ENCODE measurements around the gene WASF2.
"Not testable (repeated sequence)": the region's sequence is repeated elsewhere in the genome, so short reads cannot be mapped to it uniquely, and the experiment has no call there.

WASF2 gene

GRCh38 chr1:27416387-27417111 is 73.4 kb downstream of the WASF2 start:
- no peak overlapping the region for H3K4me3 ChIP-seq (ENCODE audit: low read length)
- peak; percentile 89 for TF ChIP-seq CTCF (conservative IDR thresholded peaks at IDR 0.05; ENCODE audit: low read length)
- peak; percentile 78 for DNase-seq (ENCODE audit: low read depth)

DNA sequence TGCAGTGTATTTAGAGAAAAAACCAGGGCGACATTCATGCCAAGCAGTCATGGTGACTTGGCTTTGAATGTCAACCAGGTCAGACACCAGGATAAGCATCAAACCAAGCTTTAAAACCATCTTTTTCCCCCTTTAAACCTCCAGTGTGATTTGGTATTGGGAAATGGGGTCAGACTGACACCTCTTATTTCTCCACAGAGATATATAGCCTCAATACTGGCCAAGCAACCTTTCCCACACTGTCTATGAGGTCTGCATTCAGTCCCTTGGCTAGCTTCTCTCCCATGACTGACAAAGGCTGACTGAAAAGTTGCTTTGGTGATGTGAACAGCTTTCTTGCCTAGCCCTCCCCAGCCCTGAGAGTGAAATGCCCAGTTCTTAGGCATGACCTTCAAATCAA is 75.9 kb downstream of the WASF2 start:
- no peak for TF ChIP-seq CTCF (conservative IDR thresholded peaks at IDR 0.05; ENCODE audit: low read length)
- no peak for DNase-seq (ENCODE audit: low read depth)

GRCh38 chr1:27413004-27413403 is 77.0 kb downstream of the WASF2 start:
- no peak for DNase-seq (ENCODE audit: low read depth)
- TF ChIP-seq CTCF (conservative IDR thresholded peaks at IDR 0.05; ENCODE audit: low read length): no peak
- H3K4me3 ChIP-seq (ENCODE audit: low read length): no peak overlapping the region

More for the DNA sequence above, 75.9 kb downstream of the WASF2 start:
- H3K4me3 ChIP-seq (ENCODE audit: low read length): no peak overlapping the region

DNA sequence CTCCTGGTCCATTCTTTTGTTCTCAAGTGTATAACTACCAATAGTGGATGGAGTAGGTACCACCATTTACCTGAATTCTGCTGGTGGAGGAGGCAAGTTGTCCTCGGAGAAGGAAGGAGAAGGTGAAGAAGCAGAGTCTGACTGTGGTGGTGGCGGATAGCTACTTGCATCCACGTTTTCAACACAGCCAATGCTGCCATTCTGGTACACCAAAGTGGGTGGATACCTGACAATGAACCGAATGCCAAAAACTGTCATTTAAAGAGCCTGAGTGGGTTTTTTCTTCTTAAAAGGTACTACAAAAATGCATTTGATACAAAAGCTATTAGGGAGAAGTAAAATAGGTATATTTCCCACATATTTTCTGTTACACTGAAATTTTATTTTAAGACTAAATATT is 77.5 kb downstream of the WASF2 start:
- TF ChIP-seq CTCF (conservative IDR thresholded peaks at IDR 0.05; ENCODE audit: low read length): no peak
- no peak overlapping the region for H3K4me3 ChIP-seq (ENCODE audit: low read length)
- no peak for DNase-seq (ENCODE audit: low read depth)

GRCh38 chr1:27410709-27411108 is 79.3 kb downstream of the WASF2 start:
- TF ChIP-seq CTCF (conservative IDR thresholded peaks at IDR 0.05; ENCODE audit: low read length): no peak
- H3K4me3 ChIP-seq (ENCODE audit: low read length): no peak overlapping the region
- no peak for DNase-seq (ENCODE audit: low read depth)

GRCh38 chr1:27409669-27410068 is 80.3 kb downstream of the WASF2 start:
- no peak for DNase-seq (ENCODE audit: low read depth)
- no peak for TF ChIP-seq CTCF (conservative IDR thresholded peaks at IDR 0.05; ENCODE audit: low read length)
- no peak overlapping the region for H3K4me3 ChIP-seq (ENCODE audit: low read length)

DNA sequence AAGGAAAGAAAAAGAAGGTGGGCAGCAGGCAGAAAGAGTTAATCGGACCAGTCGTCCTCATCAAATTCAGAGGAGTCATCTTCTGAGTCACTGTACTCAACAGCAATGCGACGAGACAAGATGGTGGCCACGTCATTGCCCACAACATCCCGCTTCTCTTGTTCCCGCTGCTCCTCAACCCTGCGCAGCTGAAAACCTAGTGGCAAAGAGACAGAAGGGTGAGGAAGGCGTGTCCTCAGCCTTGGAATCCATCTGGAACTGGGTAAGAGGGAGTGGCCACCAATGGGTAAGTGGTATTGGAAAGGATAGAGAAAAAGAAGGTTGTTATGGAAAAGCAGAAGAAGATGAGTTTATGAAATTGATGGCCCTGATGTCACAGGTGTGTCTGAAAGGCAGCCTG is 81.8 kb downstream of the WASF2 start:
- no peak overlapping the region for H3K4me3 ChIP-seq (ENCODE audit: low read length)
- DNase-seq (ENCODE audit: low read depth): no peak
- no peak for TF ChIP-seq CTCF (conservative IDR thresholded peaks at IDR 0.05; ENCODE audit: low read length)

- not testable (repeated sequence) for H3K4me3 ChIP-seq (ENCODE audit: low read length); DNase-seq (ENCODE audit: low read depth)
Measured at GRCh38 chr1:27406791-27407190, 83.2 kb downstream of the WASF2 start.
